Endothelial cell of umbilical vein (primary cell): ENCODE results near the gene PGAP3. TPM values are rescaled to one million over a fixed set of nuclear protein-coding genes. Genes with fewer than 3 reads are reported as not detected.

ENCODE experiments used
- BruUV-seq: library from RNA; stranded (reverse); fragments of 400-500 nt; replicated peaks from 2 replicates; lab custom pipeline; 2021; lab: Mats Ljungman, UMichigan
- CTCF ChIA-PET: fragments of 300-600, 350-600 bp; sonication (Branson Sonifier 250); formaldehyde crosslinking; loops from one replicate; lab custom pipeline; 2021; ENCODE audit warnings: antibody characterized with exemption, inconsistent platforms; lab: Charles Lee
- POLR2A ChIA-PET: fragments of 300-600, 350-600 bp; sonication (Branson Sonifier 250); formaldehyde crosslinking; loops from one replicate; lab custom pipeline; 2021; ENCODE audit warnings: antibody characterized with exemption, inconsistent platforms; lab: Charles Lee
- DNase-seq: peaks from one replicate; pipeline ENCODE4 v3.0.0-alpha.2; 2011; ENCODE audit warnings: low read depth, low spot score
- FAIRE-seq: peaks from 2 replicates; lab custom pipeline; 2011; peaks lifted over from hg19 to GRCh38; lab: Jason Lieb, UNC
- H2AFZ ChIP-seq: 2 replicates; pipeline ENCODE4 v1.6.0; 2012; ENCODE audit warnings: low read depth, low read length, control low read depth, inconsistent platforms
- H3K27ac ChIP-seq: 2 replicates; pipeline ENCODE4 v1.5.1; 2011; ENCODE audit warnings: low read depth, mild to moderate bottlenecking, control low read depth, low read length, moderate library complexity; ENCODE audit not compliant: insufficient read depth
- H3K27me3 ChIP-seq, 2 experiments: 2 replicates each; pipeline versions ENCODE4 v1.6.0 to v1.6.1; 2011; ENCODE audit warnings: low read length in 2 of 2, mixed read lengths in 1 of 2; ENCODE audit not compliant: control insufficient read depth in 2 of 2, insufficient read depth in 2 of 2
- H3K36me3 ChIP-seq, 2 experiments: 2 replicates in 1 of 2; 3 replicates in 1 of 2; pipeline ENCODE4 v1.5.1; 2011; ENCODE audit warnings: low read length in 2 of 2, mild to moderate bottlenecking in 1 of 2, moderate library complexity in 1 of 2; ENCODE audit not compliant: control insufficient read depth in 2 of 2, insufficient read depth in 2 of 2; ENCODE audit errors: extremely low read depth in 1 of 2
- H3K4me1 ChIP-seq: 3 replicates; pipeline ENCODE4 v1.5.1; 2011; ENCODE audit warnings: mild to moderate bottlenecking, low read length; ENCODE audit not compliant: control insufficient read depth, insufficient read depth; ENCODE audit errors: extremely low read depth
- H3K4me2 ChIP-seq: 2 replicates; pipeline ENCODE4 v1.6.1; 2011; ENCODE audit warnings: low read length, control low read depth, mixed read lengths; ENCODE audit not compliant: insufficient read depth
- H3K4me3 ChIP-seq, 3 experiments: fragments of 200-600 bp in 1 of 3; sonication (generic), shearing (Covaris generic) in 1 of 3; replicated peaks in 1 of 3; 2 replicates each; pipeline ENCODE4 v1.5.1; 2011 to 2016; ENCODE audit warnings: control low read depth in 3 of 3, low read length in 3 of 3, mild to moderate bottlenecking in 2 of 3, inconsistent platforms in 1 of 3, low read depth in 1 of 3, moderate library complexity in 1 of 3; ENCODE audit not compliant: insufficient read depth in 1 of 3
- H3K79me2 ChIP-seq: 2 replicates; pipeline ENCODE4 v1.6.0; 2012; ENCODE audit warnings: low read length, inconsistent platforms; ENCODE audit not compliant: control insufficient read depth, insufficient read depth
- H3K9ac ChIP-seq: replicated peaks from 2 replicates; pipeline ENCODE3; 2011; ENCODE audit warnings: low read length, control low read depth; ENCODE audit not compliant: insufficient read depth; ENCODE audit errors: extremely low read depth
- H3K9me1 ChIP-seq: replicated peaks from 3 replicates; pipeline ENCODE4 v1.6.0; 2011; ENCODE audit warnings: mild to moderate bottlenecking, low read length; ENCODE audit not compliant: control insufficient read depth, insufficient read depth; ENCODE audit errors: extremely low read depth
- H3K9me3 ChIP-seq: replicated peaks from 2 replicates; pipeline ENCODE4 v1.5.1; 2012; ENCODE audit warnings: low read length, inconsistent platforms; ENCODE audit not compliant: control insufficient read depth, insufficient read depth
- H4K20me1 ChIP-seq: replicated peaks from 2 replicates; pipeline ENCODE3; 2011; ENCODE audit warnings: mild to moderate bottlenecking, low read length; ENCODE audit not compliant: control insufficient read depth, insufficient read depth; ENCODE audit errors: extremely low read depth
- CTCF ChIP-seq, 2 donors: IDR thresholded peaks; 1 replicate in 1 of 2; 2 replicates in 1 of 2; pipeline ENCODE4 v1.5.1; 2011; ENCODE audit warnings: low read length in 2 of 2, mild to moderate bottlenecking in 2 of 2, moderate library complexity in 2 of 2, control low read depth in 1 of 2, inconsistent platforms in 1 of 2, low read depth in 1 of 2; ENCODE audit not compliant: insufficient read depth in 1 of 2; ENCODE audit errors: extremely low read depth in 1 of 2
- EZH2 ChIP-seq: IDR thresholded peaks from 2 replicates; pipeline ENCODE4 v1.6.1; 2012; ENCODE audit warnings: borderline replicate concordance, low read depth, mild to moderate bottlenecking, moderate library complexity, low read length, inconsistent platforms; ENCODE audit not compliant: severe bottlenecking
- FOS ChIP-seq: IDR thresholded peaks from 2 replicates; pipeline ENCODE4 v1.6.1; 2011; ENCODE audit warnings: mild to moderate bottlenecking, low read length, moderate library complexity, borderline replicate concordance; ENCODE audit not compliant: insufficient read depth
- GATA2 ChIP-seq: IDR thresholded peaks from 2 replicates; pipeline ENCODE4 v1.7.0; 2011; ENCODE audit warnings: low read depth, mild to moderate bottlenecking, moderate library complexity, mixed read lengths, low read length; ENCODE audit not compliant: insufficient read length, insufficient read depth
- JUN ChIP-seq: IDR thresholded peaks from 2 replicates; pipeline ENCODE4 v1.6.1; 2011; ENCODE audit warnings: borderline replicate concordance, low read depth; ENCODE audit not compliant: insufficient read length, insufficient read depth
- MYC ChIP-seq: IDR thresholded peaks from one replicate; pipeline ENCODE4 v1.6.1; 2011; ENCODE audit warnings: mild to moderate bottlenecking, low read depth, low read length
- POLR2A ChIP-seq: IDR thresholded peaks from 2 replicates; pipeline ENCODE4 v1.6.1; 2012; ENCODE audit warnings: low read depth, mild to moderate bottlenecking, control low read depth, low read length
- POLR2AphosphoS5 ChIP-seq: IDR thresholded peaks from 2 replicates; pipeline ENCODE4 v1.6.1; 2012; ENCODE audit warnings: low read depth, mild to moderate bottlenecking, control low read depth, low read length, moderate library complexity; ENCODE audit not compliant: insufficient read depth
- dilution Hi-C: fragments of 300-500 bp; cut with MboI; formaldehyde crosslinking; loops from one replicate; pipeline ENCODE4 v1.15.0; 2019; ENCODE audit warnings: low sequenced_read_pairs; ENCODE audit not compliant: extremely low pct_ligation_motif_present
- intact Hi-C: fragments of 100-400 bp; cut with micrococcal nuclease; formaldehyde crosslinking; loops from one replicate; pipeline ENCODE4 v1.10.0; 2022
- polyA plus RNA-seq, 4 experiments: library from polyadenylated mRNA; depleted of rRNA in 3 of 4; stranded (reverse) in 3 of 4; unstranded in 1 of 4; fragments of >200 nt; gene quantifications; 2 replicates each; pipeline versions ENCODE4 v1.2.1 to v1.2.3, GENCODE V29; 2011 to 2012; ENCODE audit warnings: missing spikeins in 1 of 4
- total RNA-seq: library from RNA; stranded (reverse); gene quantifications from 2 replicates; pipeline ENCODE4 v1.2.3, GENCODE V29; 2021
- TF ChIP-seq, protein P1 (sequence below): IDR thresholded peaks from 2 replicates; pipeline ENCODE4 v1.6.1; 2011; ENCODE audit not compliant: insufficient read depth, insufficient read length

The PGAP3 gene
- total and polyA plus RNA-seq, 2 donors (not counting 3 experiments of a cell fraction or from before 2014, with no cell fraction given), result 6.4 to 14.9 TPM

DNA sequence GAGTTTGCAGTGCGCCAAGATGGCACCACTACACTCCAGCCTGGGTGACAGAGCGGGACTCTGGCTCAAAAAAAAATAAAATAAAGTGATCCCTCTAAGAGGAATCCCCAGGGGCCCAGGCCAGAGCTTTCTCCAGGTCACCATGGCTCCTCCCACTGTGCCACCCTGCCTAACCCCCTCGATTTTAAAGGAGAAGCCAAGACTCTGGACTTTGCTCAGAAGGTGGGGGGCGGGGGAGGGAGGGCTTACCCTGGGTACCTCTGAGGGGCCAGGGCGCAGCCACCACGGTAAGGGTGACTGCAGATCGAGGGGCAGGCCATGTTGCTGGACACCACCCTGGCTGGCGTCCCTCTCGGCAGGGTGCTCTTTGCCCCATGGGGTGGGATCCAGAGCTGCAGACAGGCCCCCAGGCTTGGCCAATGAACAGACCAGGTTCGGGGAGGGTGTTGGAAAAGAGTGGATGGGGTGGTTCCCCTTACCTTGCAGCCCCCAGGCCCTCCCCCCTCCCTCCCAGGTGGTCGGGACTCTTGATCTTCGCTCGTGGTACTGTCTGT lies 49.4 kb upstream of the PGAP3 start:
- TF ChIP-seq POLR2A (no peak), FOS (no peak), MYC (no peak), POLR2AphosphoS5 (no peak)
- TF ChIP-seq, protein P1, sequence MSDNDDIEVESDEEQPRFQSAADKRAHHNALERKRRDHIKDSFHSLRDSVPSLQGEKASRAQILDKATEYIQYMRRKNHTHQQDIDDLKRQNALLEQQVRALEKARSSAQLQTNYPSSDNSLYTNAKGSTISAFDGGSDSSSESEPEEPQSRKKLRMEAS, result no peak
- no peak for DNase-seq
- Histone ChIP-seq H3K36me3 (no peaks in the 10 kb centered on the region), H4K20me1 (no peaks in the 10 kb centered on the region), H3K9me1 (no peaks in the 10 kb centered on the region), H3K9me3 (no peaks in the 10 kb centered on the region), H3K27me3 (peaks cover 18 to 21% of the 10 kb centered on the region in 2 experiments), H3K4me1 (peaks cover 12% of the 10 kb centered on the region), H3K79me2 (no peaks in the 10 kb centered on the region), H3K4me3 (no peak overlapping the region), H2AFZ (no peak overlapping the region), H3K27ac (no peak overlapping the region), H3K9ac (no peak overlapping the region), H3K4me2 (no peak overlapping the region)
- dilution Hi-C loops, result no loop called here
- no peak for FAIRE-seq
- intact Hi-C loops, result no loop called here
- no TSS peak for BruUV-seq
- ChIA-PET CTCF (no interaction called here), POLR2A (no interaction called here)

GRCh38 chr17:39736319-39737165 lies 48.7 kb upstream of the PGAP3 start:
- TF ChIP-seq POLR2A (no peak), CTCF (IDR thresholded peaks at IDR 0.05; ENCODE audit: extremely low read depth in 1 of 2, insufficient read depth in 1 of 2, low read depth in 1 of 2, low read length in 2 of 2) (no peak), GATA2 (no peak), EZH2 (no peak), FOS (no peak), POLR2AphosphoS5 (no peak), MYC (no peak), JUN (no peak)
- TF ChIP-seq, protein P1, result no peak
- no peaks in the 10 kb centered on the region for H3K36me3 ChIP-seq
- H3K9ac ChIP-seq, result no peak overlapping the region
- H3K27me3 ChIP-seq, result peaks cover 18 to 20% of the 10 kb centered on the region in 2 experiments
- no peaks in the 10 kb centered on the region for H3K79me2 ChIP-seq
- no peak overlapping the region for H3K4me3 ChIP-seq
- no peak overlapping the region for H2AFZ ChIP-seq
- H3K9me1 ChIP-seq, result no peaks in the 10 kb centered on the region
- DNase-seq, result no peak
- H4K20me1 ChIP-seq, result no peaks in the 10 kb centered on the region
- H3K9me3 ChIP-seq, result no peaks in the 10 kb centered on the region
- no peak overlapping the region for H3K27ac ChIP-seq
- no TSS peak for BruUV-seq
- no peak overlapping the region for H3K4me2 ChIP-seq
- CTCF ChIA-PET, result interaction anchor here (1.1 kb wide), 1 partner anchor 115 kb away, joined by 4 read pairs; no protein-coding TSS in a partner anchor
- POLR2A ChIA-PET, result no interaction called here
- peaks cover 10% of the 10 kb centered on the region for H3K4me1 ChIP-seq
- dilution Hi-C loops (no loop called here), intact Hi-C loops (no loop called here)
- FAIRE-seq, result no peak
